ENCODE data around the gene ZNF831.

The ZNF831 gene

GRCh38 chr20:59146780-59147565, 16.6 kb upstream of the ZNF831 start:
- Histone ChIP-seq H3K27me3 (replicated peaks) (no peaks in the 10 kb centered on the region), H3K4me3 (ENCODE audit: low read depth, low read length) (no peak overlapping the region), H3K36me3 (replicated peaks) (no peaks in the 10 kb centered on the region), H3K27ac (no peak overlapping the region)
- in situ Hi-C loops (cut with HindIII; ENCODE audit: low pct_ligation_motif_present, low sequenced_read_pairs): no loop called here
- no peak for DNase-seq
- no peak for TF ChIP-seq CTCF (IDR thresholded peaks at IDR 0.05; ENCODE audit: low read depth, low read length, missing control alignments)

GRCh38 chr20:59147586-59147985, 16.0 kb upstream of the ZNF831 start:
- Histone ChIP-seq H3K4me3 (ENCODE audit: low read depth, low read length) (no peak overlapping the region), H3K27me3 (replicated peaks) (no peaks in the 10 kb centered on the region), H3K36me3 (replicated peaks) (no peaks in the 10 kb centered on the region), H3K27ac (no peak overlapping the region)
- DNase-seq: no peak
- TF ChIP-seq CTCF (IDR thresholded peaks at IDR 0.05; ENCODE audit: low read depth, low read length, missing control alignments): no peak
- in situ Hi-C loops (cut with HindIII; ENCODE audit: low pct_ligation_motif_present, low sequenced_read_pairs): no loop called here

GRCh38 chr20:59148701-59149493, 14.7 kb upstream of the ZNF831 start:
- Histone ChIP-seq H3K36me3 (replicated peaks) (no peaks in the 10 kb centered on the region), H3K4me3 (ENCODE audit: low read depth, low read length) (no peak overlapping the region), H3K27me3 (replicated peaks) (no peaks in the 10 kb centered on the region), H3K27ac (no peak overlapping the region)
- in situ Hi-C loops (cut with HindIII; ENCODE audit: low pct_ligation_motif_present, low sequenced_read_pairs): no loop called here
- no peak for DNase-seq
- no peak for TF ChIP-seq CTCF (IDR thresholded peaks at IDR 0.05; ENCODE audit: low read depth, low read length, missing control alignments)

GRCh38 chr20:59149678-59150504, 13.7 kb upstream of the ZNF831 start:
- Histone ChIP-seq H3K4me3 (ENCODE audit: low read depth, low read length) (no peak overlapping the region), H3K27ac (no peak overlapping the region), H3K36me3 (replicated peaks) (no peaks in the 10 kb centered on the region), H3K27me3 (replicated peaks) (no peaks in the 10 kb centered on the region)
- no peak for DNase-seq
- in situ Hi-C loops (cut with HindIII; ENCODE audit: low pct_ligation_motif_present, low sequenced_read_pairs): no loop called here
- no peak for TF ChIP-seq CTCF (IDR thresholded peaks at IDR 0.05; ENCODE audit: low read depth, low read length, missing control alignments)

GRCh38 chr20:59150821-59151251, 12.8 kb upstream of the ZNF831 start:
- no peak overlapping the region for H3K4me3 ChIP-seq (ENCODE audit: low read depth, low read length)
- no peaks in the 10 kb centered on the region for H3K27me3 ChIP-seq (replicated peaks)
- in situ Hi-C loops (cut with HindIII; ENCODE audit: low pct_ligation_motif_present, low sequenced_read_pairs): no loop called here
- TF ChIP-seq CTCF (IDR thresholded peaks at IDR 0.05; ENCODE audit: low read depth, low read length, missing control alignments): no peak
- H3K27ac ChIP-seq: no peak overlapping the region
- DNase-seq: no peak
- no peaks in the 10 kb centered on the region for H3K36me3 ChIP-seq (replicated peaks)

Measured in brain microvascular endothelial cell (primary cell).